NCI-H446 treated with DMSO at 0.1 percent for 48 hours (cell line): ENCODE results near the gene ASPRV1.

Experiments used
- DNase-seq: peaks from one replicate; lab custom pipeline; 2025; lab: John Stamatoyannopoulos, UW

The ASPRV1 gene

DNA sequence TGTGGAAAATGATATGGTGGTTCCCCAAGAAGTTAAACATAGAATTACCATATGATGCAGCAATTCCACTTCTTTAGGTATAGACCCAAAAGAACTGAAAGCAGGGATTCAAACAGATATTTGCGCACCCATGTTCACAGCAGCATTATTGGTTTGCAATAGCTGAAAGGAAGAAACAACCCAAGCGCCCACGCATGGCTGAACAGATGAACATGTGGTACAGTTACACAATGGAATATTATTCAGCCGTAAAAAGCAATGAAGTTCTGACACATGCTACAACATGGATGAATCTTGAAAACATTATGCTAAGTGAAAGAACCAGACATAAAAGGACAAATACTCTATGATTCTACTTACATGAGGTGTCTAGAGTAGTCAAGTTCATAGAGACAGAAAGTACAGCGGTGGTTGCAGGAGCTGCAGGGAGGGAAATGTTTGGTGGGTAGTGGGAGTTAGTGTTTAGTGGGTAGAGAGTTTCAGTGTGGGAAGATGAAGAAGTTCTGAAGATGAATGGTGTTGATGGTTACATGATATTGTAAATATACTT, 26.7 kb upstream of the ASPRV1 start:
- no peak for DNase-seq

DNA sequence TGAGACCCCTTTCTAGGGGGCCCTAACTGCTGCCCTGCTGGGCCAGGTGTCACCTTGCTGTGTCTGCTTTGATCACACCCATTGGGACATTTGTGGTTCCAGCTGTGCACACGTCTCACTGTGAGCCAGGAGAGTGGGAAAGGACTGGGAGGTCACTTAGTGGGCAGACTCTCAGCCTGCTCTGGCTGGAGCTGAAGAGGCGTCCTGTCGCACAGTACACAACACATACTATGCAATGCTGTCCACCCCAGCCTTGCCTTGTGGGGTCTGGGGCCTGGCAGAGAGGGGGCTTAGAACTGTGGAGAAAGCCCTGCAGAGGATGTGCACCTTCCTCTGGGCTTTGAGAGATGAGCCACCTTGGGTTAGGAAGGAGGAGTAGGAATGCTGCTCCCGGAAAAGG, 25.3 kb upstream of the ASPRV1 start:
- no peak for DNase-seq

DNA sequence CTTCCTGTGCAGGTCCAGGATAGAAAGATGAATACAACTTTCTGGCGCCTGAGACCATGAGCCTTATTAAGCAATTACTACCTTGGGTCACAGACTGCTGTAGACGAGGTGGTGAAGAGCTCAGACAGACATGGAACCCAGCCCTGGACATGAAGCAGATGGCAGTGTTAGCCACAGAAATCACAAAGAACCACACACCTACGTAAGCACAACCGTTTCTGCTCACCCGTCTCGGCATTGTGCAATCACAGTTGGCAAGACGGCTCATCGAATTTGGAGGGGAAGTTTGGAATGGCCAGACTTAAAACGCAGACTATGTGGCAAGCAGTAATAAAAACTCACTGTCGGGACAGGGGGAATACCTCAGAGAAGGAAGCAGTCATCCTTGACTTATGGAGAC, 24.3 kb upstream of the ASPRV1 start:
- no peak for DNase-seq

DNA sequence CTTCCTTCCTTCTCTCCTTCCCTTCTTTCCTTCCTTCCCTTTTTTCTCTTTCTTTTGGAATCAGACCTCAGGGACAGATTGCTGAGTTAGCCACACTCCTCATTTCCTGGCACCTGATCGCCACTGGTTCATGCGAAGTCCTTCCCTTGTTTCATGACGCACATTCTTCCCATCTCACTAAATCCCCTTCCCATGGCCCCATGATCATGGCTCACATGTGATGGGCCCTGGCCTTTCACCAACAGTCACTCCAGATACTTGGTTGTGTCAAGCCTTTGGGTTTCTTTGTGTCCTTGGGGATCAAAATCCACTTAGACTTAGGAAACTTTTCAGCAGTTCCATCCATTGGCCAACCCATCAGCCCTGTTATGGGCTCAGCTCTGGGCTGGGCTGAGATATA, 23.8 kb upstream of the ASPRV1 start:
- no peak for DNase-seq

DNA sequence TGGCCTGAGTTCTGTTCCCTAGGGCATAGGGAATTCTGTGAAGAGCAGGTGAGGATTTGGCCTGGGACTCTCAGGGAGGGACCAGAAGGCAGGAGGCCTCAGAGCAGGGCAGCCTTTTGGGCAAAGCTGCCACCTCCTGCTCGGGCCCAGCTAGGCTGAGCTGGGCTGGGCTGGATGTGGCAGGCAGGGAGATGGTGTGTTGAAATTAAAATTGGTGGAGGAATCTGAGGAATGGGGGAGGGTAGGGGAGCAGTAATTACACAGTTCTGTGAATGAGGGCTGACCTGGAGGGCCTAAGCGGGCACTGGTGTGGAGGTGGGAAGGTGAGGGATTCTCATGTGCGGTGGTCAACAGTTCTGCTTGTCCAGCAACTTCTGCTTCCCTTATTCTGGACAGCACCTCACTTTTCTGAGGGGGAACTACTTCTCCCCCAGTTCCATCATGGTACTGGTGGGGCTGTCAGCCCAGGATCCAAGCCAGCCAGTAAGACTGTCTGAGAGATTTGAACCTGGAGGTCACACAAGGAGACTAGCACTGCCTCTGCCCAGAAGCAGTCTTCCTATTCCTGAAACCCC, 22.0 kb upstream of the ASPRV1 start:
- DNase-seq: no peak

DNA sequence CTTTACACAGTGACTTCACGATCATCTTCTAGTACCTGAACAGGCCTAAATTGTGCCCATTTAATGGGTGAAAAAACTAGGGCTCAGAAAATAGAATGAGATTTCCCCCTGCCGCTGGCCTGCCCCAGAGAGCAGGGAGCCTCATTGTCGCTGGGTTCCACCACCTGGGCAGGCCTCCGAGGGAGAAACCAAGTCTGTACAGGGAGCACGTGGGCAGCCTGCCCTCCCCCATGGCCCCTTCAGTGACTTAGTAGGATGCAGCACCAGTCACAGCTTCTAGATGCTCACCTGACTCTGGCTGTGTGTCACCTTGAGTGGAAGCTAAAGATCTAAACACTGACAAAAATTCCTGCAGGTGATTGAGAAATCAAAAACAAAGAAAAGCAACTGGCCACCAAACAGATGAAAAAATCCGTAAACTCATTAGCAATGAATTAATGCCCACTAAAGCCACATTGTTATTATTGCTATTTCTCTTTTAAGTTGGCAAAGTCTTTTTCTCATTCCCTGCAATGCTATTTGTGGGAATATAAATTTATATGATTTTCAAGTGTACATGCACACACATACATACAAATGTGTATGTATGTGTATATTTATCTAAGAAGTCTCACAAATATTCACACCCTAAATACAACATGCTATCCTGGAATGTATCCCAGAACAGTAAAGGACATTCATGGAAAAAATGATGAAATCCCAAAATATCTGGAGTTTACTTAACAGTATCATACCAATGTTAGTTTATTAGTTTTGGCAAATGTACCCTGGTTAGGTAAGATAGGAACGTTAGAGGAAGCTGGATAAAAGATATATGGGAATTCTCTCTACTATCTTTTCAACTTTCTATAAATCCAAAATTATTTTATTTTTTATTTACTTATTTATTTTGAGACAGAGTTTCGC, 18.7 kb upstream of the ASPRV1 start:
- DNase-seq: no peak

DNA sequence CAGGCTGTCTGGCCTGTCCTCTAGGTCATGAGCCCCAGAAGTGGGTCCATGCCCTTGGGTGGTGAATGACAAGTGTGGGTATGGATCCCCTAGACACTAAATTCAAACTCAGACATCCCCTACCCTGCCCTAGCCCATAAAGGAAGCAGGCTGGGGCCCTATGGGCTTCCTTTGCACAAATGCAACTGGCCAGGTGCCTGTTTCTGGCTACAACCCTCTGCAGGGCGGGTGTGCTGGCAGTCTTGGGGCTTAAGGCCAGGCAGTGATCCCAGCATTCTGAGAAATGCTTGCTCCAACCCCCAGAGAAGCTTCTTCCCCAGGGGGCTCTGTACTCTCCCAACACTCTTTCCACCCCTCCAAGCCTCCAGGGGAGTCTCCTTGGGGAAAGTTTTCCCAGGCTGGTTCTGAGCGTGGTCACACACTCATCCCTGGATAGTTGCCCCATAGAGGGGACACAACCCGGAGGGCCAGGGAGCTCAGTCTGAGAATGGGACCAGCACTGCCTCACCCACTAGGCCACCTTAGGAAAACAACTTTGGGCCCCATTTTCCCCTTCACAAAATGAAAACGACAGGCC, 16.6 kb upstream of the ASPRV1 start:
- DNase-seq: no peak

DNA sequence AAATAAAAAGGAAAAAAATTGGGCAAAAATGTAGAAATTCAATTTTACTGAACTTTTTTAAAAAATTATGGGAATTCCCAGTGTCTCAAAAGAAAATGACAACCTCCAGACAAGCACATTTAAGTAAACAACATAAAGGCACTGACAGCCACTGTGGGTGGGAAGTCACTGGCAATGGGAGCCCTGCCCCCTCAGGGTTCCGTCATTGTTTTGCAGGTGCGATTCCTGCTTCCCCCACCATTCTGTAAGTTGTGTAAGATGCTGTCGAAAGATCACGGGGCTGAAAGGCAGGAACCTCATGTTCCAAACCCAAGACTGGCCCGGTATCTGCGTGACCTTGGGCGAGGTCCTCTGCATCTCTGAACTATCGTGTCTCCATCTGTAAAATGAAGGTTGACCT, 15.8 kb upstream of the ASPRV1 start:
- no peak for DNase-seq

DNA sequence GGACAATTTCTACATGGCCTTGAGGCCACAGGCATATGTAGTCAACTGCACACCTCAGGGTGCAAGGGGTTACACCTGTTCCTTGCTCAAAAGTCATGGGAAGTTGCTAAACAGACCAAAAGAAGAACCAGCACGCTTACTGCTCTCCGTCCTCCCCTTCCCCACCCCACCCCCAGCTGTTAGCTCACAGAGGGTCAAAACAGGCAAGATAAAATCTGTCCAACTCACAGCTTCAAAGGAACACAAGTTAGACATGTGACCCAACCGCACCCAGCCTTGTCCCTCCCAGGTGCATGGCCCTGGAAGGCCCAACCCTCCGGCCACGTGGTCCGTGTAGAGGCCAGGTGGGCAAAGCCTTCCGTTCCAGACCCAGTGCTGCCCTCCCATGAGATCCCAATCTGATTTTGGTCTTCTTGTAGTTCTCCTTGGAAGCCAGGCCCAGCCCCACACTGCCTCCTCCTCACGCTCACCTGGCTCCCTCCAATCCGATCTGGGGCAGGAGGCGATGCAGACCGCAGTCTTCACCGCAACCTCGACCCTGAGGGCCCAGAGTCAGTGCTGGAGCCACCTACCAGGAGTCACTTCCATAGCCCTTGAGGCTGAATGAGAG, 14.5 kb upstream of the ASPRV1 start:
- no peak for DNase-seq

DNA sequence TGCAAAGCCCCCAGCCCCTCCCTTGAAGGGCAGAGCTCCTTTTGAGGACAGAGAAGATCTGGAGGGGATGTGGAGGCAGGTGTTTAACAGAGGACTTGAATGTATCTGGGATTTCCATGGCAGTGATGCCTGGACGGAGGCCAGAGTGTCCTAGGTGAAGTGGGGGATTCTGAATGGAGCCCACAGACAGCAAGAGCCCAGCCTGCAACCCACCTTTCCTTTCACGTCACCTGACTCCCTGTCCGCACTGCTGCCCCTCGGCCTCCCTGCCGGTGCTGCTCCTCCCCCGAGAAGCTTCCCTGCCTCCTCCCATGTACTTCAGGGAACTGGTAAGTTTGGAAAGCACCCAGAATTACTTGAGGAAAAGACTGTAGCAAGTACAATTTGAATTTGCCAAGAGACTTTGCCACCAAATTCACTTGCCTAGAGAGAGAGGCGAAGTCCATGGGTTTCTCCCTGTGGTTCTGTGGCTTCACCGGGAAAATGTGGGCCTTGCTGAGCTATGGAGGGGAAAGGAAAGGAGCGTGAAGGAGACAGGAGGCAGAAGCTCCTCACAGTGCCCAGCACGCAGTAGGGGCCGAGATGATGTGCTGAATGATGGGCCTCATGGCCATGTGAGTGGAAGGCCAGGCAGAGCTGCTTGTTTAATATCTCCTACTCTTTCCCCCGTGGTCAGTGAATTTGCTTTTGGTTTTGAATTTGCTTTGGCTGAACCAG, 13.9 kb upstream of the ASPRV1 start:
- DNase-seq: no peak

DNA sequence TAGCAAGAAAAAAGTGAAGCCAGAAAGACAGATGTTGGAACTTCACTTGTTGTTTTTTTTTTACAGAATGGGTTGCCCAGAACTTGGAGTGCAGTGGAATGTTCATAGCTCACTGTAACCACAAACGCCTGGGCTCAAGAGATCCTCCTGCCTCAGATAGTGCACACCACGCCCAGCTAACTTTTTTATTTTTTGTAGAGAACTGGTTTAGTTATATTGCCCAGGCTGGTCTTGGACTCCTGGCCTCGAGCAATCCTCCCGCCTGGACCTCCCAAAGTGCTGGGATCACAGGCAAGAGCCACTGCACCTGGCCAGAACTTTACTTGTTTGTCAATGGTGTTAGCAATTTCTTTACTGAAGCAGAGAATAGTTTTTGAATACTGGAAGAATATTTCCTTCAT, 11.9 kb upstream of the ASPRV1 start:
- no peak for DNase-seq

DNA sequence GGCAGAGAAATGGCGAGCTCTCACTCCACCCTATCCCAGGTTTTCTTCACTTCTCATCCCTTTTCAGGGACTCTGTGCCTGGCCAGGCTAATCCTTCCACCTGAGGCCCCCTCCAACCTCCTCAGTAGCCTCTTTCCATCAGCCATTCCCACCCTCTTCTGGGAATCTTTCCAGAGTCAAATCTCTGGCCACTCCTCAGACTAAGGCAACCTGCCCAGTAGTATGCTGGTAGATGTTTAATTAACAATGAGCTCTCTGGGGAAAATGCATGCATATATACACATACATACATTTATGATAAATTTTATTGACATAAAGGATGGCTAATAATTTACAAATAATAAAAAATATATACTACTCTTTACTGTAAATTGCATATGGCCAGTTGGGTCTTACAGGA, 11.4 kb upstream of the ASPRV1 start:
- no peak for DNase-seq

DNA sequence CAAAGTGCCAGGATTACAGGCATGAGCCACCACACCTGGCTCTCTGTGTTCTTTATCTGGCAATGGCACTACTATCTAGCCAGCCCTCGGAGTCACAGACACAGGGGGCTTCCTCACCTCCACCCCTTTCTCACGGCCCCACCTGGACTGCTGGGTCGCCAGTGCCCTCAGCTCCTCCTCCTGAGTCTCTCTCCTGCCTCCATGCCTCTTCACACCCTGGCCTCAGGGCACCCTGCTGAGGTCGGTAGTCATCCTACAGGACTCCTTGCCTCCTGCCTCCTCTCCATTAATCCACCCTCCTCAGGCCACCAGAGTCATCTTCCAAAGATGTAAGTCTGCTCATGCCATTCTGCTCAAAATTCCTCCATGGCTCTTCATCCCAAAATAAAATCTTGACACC, 8.6 kb upstream of the ASPRV1 start:
- no peak for DNase-seq

DNA sequence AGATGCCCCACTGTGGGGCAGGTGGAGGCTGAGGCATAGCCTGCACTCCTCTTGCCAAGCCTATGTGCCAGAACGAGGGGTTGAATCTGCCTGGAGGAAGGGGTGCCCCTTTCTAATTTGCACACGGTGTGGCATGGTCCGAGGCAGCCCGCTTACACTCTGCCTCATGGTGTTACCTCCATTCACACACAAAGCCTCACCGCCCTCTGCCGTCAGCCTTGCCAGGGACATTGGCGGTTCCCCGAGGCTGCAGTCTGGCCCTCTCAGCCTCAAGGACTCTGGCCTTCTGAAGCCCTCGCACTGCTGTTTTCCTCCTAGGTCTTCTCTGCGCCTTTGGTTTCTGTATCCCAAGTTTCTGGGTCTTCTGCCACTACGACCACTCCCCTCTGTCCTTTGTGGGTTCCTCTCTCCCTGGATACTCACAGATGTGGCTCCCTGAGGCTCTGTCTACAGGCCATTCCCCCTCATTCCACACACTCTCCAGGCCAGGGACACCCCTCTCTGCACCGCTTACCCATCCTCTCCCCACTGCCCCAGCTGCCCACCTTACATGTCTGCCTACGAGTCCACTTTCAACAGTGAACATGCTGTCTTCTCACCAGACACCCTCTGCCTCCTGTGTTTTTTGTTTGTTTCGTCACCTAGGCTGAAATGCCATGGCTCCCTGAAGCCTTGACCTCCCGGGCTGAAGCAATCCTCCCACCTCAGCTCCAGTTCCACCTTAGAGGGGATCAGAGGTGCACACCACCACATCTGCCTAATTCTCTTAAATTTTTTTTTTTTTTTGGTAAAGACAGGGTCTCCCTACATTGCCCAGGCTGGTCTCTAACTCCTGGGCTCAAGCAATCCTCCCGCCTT, 7.9 kb upstream of the ASPRV1 start:
- DNase-seq: no peak

DNA sequence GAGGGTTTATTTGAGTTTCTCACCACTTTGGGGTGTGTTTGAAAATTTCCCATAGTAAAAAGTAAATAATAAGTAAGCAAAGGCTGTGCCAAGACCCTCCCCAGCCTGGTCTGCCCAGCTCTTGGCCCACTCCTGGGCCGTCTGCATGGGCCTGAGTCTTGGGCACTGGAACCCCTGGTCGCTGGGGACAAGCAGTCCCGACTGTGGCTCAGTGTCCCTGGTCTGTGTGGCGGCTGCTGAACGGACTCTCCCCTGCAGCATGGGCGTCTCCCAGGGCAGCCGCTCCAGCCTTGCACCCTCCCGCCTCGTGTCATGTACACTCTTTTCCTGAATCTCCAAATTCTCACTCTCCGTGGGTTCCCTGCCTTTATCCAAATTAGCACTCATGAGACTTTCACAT, 7.2 kb upstream of the ASPRV1 start:
- DNase-seq: no peak

DNA sequence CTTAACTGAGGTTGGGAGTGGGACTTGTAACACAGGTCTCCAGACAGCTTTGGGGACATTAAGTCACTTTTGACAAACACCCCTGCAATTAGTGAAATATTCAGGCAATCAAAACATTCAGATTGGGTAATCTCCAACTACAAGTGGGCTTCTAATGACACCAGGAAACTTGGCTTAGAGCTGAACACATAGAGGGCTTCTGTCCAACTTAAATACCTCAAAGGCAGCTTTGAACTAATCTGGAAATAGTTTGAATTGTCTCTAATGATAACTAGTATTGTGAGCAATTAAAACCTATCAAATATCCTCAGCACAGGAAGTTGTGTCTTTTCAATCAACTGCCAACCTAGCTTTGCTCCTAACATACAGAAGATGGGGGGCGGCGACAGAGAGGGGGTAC, 5.1 kb upstream of the ASPRV1 start:
- no peak for DNase-seq

DNA sequence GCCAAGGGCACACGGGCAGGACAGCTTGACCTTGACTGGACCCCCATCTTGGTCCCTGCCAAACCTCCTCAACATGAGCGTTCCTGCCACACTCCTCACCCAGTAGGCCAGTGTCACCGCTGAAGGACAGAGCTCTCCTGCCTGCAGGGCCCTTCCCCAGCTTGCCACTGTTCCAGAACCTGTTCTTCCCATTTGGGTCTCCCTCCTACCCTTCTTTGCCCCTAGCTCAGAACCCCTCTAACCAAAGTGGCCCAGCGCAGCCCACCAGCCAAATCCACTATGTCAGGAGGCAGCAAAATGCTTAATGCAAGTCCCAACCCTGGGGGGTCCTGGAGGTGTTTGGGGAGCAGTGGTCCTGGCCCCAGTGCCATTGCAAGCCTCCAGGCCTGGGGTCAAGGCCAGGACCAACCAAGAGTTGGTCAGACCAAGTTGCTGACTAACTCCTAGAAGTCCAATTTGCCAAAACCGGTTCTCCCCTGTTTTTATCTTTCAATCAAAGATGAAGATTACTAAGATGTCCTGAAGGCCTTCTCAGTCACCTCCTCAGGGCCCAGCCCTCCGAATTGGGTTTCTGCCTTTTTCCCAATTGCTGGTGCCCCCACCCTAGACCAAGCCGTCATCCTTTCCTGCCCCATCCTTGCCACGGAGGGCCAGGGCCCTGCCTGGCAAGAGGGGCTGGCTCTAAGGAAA, 4.5 kb upstream of the ASPRV1 start:
- no peak for DNase-seq

DNA sequence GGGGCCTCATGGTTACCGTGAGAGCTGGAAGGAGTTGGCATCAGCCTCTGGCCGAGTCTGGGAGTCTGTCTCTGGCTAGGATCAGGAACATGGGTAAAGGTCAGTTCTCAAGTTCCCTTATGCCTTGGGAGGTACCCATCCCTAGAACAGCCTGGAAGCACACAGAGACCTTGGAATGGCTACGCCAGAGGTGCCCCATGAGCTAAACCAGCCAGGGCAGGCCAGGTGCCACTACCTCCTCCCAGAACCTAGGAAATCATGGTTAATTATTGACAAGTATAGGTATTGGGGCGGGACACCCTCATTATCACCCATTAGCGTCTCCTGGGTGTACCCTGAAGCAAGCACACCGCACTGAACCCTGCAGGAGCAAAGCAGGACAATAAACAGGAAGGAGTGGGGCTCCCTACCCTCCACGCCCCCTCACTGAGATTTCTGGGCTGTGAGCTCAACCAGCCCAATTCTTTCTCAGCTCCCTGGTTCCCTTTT, 3.0 kb upstream of the ASPRV1 start:
- DNase-seq: no peak

DNA sequence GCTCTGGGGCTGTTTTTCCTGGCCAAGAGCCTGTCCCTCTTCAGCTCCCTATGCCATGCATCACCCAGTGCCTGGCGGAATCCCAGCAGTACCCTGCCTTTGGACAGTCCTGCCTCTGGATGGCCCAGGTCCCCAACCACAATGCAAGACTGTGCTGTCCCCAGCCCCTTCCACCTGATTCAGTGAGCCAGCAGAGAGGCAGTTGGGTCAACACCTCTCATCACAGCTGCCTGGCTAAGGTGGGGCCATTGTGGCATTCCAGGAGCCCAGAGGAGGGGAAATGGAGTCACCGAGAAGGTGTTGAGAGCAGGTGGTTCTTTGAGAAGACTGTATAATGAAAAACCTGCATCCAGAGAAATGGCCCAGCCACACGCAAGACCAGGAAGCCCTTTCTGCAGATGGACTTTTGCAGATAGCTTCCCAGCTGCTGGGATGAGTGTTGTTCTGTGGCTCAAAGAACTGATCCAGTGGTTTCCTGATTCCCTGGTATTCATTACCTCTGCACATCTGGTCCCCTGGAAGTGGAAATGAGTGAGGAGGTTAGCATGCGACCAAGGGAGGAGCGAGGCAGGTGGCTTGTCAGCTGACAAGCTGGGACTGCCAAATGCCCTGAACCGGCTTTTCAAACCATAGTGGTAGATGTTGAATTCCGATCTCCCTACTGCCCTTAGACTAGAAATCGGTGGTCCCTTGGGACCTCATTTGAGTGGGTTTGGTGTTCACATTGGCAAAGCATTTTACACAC, 1.7 kb upstream of the ASPRV1 start:
- DNase-seq: no peak

DNA sequence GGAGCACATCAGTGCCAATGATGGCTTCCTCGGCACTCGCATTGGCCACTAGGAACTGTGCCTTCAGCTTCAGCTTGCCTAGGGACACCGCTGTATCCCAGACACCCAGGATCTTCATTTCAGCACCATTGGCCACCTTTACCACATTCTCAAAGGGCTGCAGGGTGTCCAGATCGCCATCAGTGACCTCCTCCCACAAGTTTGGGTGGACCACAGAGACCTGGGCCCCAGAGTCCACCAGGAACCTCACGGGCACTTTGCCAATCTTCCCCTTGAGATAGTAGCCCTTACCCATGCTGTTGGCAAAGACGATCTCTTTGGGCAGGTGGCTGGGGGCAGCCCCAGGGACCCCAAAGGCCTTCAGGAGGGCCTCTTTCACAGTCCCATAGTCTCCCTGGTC, 610 bp downstream of the ASPRV1 start:
- DNase-seq: no peak
